ENCODE data around the gene CATSPERE. TPM values are rescaled to one million over a fixed set of nuclear protein-coding genes. Genes with fewer than 3 reads are reported as not detected.

The CATSPERE gene
- total and polyA plus RNA-seq, 9 of the 15 experiments (the other 6 are each of a cell fraction or from before 2014, with no cell fraction given): 0.06 to 0.16 (median 0.09) TPM; not detected in 3

DNA sequence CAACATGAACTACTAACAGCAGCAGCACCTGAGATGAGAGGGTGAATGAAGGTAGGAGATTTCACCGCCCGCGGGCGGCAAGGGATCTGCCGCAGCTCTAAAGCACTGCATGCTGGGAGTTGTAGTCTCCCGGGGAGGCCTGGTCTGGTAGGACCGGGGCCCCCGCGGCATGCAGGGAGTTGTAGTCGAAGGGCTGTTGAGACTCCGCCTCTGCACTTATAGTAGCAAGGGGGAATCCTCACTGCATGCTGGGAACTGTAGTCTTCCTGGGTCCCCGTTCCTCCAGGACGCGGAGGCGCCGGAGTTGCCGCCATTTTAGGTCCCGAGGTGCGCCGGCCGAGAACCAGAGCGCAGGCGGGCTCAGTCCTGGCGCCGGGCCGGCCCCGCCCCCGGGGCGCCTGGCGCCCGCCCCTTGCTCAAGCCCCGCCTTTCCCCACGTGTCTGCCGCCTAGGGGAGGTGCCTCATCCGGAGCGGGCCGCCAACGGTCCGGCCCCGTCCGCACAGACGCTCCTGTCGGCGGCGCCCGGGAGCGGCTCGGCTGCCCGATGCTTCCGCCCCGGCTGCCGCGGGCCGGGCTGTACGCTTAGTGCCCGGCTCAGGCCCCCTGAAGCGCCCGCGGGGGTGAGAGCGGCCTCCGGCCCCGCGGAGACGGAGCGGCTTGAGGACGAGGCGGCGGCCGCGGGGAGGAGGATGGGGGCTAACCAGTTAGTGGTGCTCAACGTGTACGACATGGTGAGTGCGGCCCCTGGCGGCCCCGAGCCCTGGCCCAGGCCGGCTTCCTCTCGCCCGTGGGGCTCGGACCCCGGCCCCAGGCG is 191.8 kb downstream of the CATSPERE start, which contains the start of gene DESI2 (continued):
- TF ChIP-seq, protein P1, sequence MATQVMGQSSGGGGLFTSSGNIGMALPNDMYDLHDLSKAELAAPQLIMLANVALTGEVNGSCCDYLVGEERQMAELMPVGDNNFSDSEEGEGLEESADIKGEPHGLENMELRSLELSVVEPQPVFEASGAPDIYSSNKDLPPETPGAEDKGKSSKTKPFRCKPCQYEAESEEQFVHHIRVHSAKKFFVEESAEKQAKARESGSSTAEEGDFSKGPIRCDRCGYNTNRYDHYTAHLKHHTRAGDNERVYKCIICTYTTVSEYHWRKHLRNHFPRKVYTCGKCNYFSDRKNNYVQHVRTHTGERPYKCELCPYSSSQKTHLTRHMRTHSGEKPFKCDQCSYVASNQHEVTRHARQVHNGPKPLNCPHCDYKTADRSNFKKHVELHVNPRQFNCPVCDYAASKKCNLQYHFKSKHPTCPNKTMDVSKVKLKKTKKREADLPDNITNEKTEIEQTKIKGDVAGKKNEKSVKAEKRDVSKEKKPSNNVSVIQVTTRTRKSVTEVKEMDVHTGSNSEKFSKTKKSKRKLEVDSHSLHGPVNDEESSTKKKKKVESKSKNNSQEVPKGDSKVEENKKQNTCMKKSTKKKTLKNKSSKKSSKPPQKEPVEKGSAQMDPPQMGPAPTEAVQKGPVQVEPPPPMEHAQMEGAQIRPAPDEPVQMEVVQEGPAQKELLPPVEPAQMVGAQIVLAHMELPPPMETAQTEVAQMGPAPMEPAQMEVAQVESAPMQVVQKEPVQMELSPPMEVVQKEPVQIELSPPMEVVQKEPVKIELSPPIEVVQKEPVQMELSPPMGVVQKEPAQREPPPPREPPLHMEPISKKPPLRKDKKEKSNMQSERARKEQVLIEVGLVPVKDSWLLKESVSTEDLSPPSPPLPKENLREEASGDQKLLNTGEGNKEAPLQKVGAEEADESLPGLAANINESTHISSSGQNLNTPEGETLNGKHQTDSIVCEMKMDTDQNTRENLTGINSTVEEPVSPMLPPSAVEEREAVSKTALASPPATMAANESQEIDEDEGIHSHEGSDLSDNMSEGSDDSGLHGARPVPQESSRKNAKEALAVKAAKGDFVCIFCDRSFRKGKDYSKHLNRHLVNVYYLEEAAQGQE (IDR thresholded peaks at IDR 0.05; ENCODE audit: borderline replicate concordance): peak; percentile 90
- TF ChIP-seq, protein P1 (CRISPR knock-in tag; IDR thresholded peaks at IDR 0.05; ENCODE audit: low read depth): peak; percentile 85
- TF ChIP-seq, protein P2, sequence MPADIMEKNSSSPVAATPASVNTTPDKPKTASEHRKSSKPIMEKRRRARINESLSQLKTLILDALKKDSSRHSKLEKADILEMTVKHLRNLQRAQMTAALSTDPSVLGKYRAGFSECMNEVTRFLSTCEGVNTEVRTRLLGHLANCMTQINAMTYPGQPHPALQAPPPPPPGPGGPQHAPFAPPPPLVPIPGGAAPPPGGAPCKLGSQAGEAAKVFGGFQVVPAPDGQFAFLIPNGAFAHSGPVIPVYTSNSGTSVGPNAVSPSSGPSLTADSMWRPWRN (IDR thresholded peaks at IDR 0.05; ENCODE audit: low read depth): no peak
- TF ChIP-seq KAT7 (CRISPR knock-in tag; IDR thresholded peaks at IDR 0.05; ENCODE audit: borderline replicate concordance) (peak; percentile 98), RBM39 (optimal IDR thresholded peaks at IDR 0.05; ENCODE audit: low read depth, low read length) (no peak), GTF2F1 (IDR thresholded peaks at IDR 0.05; ENCODE audit: low read depth, low read length) (peak; percentile 65; the same call in 1 of the 2 replicates), CBX3 (IDR thresholded peaks at IDR 0.05; ENCODE audit: borderline replicate concordance in 1 of 2, low read length in 2 of 2) (0 out of 3 replicates have a peak, but pooled peaks of 1 of the 2 experiments have one; percentile 46), HCFC1 (IDR thresholded peaks at IDR 0.05; ENCODE audit: low read depth, low read length) (peak; percentile 98), BHLHE40 (IDR thresholded peaks at IDR 0.05; ENCODE audit: low read length) (peak; percentile 73), POLR2G (IDR thresholded peaks at IDR 0.05; ENCODE audit: low read depth, low read length) (peak; percentile 100), JUN (IDR thresholded peaks at IDR 0.05; ENCODE audit: borderline replicate concordance, low read depth, low read length) (no peak; the same call in 1 of the 2 replicates), JUN (CRISPR knock-in tag; IDR thresholded peaks at IDR 0.05; ENCODE audit: borderline replicate concordance) (peak; percentile 84; the same call in 1 of the 2 replicates), NRF1 (conservative IDR thresholded peaks at IDR 0.05 in 1 of 2, IDR thresholded peaks at IDR 0.05 in 1 of 2) (peak; percentile 93 to 94), MEF2D (tag; conservative IDR thresholded peaks at IDR 0.05; ENCODE audit: low read depth) (no peak; the same call in 1 of the 2 replicates), ILF3 (IDR thresholded peaks at IDR 0.05; ENCODE audit: borderline replicate concordance) (peak; percentile 96), ZNF76 (CRISPR knock-in tag; IDR thresholded peaks at IDR 0.05; ENCODE audit: borderline replicate concordance) (peak; percentile 15; the same call in 1 of the 2 replicates)
- TF ChIP-seq, protein P3, sequence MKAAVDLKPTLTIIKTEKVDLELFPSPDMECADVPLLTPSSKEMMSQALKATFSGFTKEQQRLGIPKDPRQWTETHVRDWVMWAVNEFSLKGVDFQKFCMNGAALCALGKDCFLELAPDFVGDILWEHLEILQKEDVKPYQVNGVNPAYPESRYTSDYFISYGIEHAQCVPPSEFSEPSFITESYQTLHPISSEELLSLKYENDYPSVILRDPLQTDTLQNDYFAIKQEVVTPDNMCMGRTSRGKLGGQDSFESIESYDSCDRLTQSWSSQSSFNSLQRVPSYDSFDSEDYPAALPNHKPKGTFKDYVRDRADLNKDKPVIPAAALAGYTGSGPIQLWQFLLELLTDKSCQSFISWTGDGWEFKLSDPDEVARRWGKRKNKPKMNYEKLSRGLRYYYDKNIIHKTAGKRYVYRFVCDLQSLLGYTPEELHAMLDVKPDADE (conservative IDR thresholded peaks at IDR 0.05; ENCODE audit: control insufficient read depth, low read depth, low read length): peak; percentile 99
